ENCODE results near the gene ZFP36L2.
A peak's percentile ranks its signal among the peaks of the same experiment; 100 is the strongest.

Gene ZFP36L2, protein sequence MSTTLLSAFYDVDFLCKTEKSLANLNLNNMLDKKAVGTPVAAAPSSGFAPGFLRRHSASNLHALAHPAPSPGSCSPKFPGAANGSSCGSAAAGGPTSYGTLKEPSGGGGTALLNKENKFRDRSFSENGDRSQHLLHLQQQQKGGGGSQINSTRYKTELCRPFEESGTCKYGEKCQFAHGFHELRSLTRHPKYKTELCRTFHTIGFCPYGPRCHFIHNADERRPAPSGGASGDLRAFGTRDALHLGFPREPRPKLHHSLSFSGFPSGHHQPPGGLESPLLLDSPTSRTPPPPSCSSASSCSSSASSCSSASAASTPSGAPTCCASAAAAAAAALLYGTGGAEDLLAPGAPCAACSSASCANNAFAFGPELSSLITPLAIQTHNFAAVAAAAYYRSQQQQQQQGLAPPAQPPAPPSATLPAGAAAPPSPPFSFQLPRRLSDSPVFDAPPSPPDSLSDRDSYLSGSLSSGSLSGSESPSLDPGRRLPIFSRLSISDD

DNA sequence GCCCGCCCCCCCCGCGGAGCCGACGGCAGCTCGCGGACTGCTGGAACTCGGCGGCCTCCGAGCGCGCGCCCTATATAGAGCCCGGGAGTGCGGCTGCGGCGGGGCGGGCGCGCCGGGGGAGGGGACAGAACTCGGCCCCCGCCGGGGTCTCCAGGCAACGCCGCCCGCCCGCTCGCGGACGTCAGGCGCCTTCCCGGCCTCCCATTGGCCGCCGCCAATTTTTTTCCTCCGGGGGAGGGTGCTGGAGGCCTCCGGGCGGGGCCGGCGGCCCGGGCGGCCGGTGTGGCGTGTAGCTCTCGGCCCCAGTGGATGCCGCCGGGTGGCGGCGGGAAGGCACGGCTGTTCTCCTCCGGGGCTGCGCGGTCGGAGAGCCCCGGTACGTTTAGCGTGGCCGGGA is at the start of gene ZFP36L2:
TSS of gene ZFP36L2 (minus strand) at position 49 of the 397 bp plus-strand sequence. CDS start 291 bp downstream, outside the sequence.
- intact Hi-C loops (cut with DNase I) = loop anchor here (2.0 to 5.0 kb wide), 4 partner anchors 126 to 414 kb away; no protein-coding TSS in a partner anchor
- DNase-seq = peak; percentile 86 to 98 (median 96)

- DNase-seq = no peak
- intact Hi-C loops (cut with DNase I) = no loop called here
These were observed 48.3 kb upstream of the ZFP36L2 start for GRCh38 chr2:43274721-43275120.

DNA sequence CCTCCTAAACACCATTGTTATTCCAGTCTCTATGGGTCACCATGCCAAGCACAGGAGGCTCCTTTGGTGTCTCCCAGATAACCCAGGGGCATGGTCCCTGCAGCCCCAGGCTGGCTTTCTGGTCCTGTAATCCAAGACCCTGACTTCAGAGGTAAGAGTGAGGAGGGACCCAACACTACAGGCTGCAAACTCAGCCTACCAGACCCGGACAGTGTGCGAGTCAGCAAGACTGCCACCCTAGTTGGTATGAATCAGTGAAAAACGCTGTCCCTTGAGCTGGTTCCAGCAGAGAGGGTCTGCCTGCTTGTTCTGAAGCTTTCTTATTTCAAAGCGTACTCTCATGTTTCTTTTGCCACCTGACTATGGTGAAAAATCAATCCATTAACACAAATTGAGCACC is 47.6 kb upstream of the ZFP36L2 start:
- intact Hi-C loops (cut with DNase I) = no loop called here
- no peak for DNase-seq

DNA sequence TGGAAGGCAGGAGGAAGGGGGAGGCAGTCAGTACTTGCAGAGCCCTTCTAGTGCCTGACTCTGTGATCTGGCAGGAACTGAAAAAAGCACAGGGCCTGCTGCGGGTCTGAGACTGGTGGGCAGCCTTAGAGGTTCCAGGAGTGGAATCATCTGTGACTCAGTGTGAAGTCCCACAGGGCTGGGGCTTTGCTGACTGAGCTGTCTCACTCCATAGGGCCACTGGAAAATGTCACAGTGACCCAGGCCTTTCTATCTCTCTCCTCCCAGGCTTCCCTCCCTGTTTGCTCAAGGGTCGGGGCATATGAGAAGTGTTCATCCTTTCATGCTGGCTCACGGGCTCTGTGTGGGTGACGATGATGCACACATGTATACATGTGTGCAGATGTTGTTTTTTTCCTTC is 47.1 kb upstream of the ZFP36L2 start:
- intact Hi-C loops (cut with DNase I) = no loop called here
- peak in 1 of 42 donors; percentile 25 for DNase-seq

GRCh38 chr2:43270930-43271615 is 44.7 kb upstream of the ZFP36L2 start:
- intact Hi-C loops (cut with DNase I) = no loop called here

GRCh38 chr2:43270461-43270860 is 44.1 kb upstream of the ZFP36L2 start:
- intact Hi-C loops (cut with DNase I) = no loop called here
- DNase-seq = no peak

More at GRCh38 chr2:43270930-43271615, 44.7 kb upstream of the ZFP36L2 start:
- no peak for DNase-seq

- DNase-seq = peak in 13 of 42 donors; percentile 9 to 46 (median 27)
- intact Hi-C loops (cut with DNase I) = no loop called here
These were observed 43.3 kb upstream of the ZFP36L2 start for GRCh38 chr2:43269706-43270105.

DNA sequence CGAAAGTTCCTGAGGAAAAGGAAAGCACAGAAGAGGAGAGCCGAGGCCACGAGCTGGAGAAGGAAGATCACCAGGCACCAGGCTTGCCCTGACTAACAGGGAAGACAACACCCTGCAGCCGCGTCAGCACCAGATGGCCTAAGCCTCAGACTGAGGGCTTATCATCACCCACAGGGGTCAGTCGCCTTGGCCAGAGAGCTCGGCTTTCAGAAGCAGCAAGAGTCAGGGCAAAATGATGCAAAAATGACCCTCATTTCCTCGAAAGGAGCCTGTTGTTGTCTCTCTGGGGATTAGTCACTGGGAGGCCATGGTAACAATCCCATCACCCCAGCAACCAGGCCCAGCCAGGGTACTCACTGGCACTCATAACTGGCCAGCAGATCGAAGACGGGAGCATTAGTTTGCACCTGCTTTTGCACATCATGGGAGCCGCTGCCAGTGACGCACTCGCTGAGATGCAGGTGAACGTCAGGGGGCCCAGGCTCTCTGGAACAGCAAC is 42.7 kb upstream of the ZFP36L2 start:
- intact Hi-C loops (cut with DNase I) = no loop called here
- DNase-seq = peak in 23 of 42 donors; percentile 6 to 68 (median 24)

DNA sequence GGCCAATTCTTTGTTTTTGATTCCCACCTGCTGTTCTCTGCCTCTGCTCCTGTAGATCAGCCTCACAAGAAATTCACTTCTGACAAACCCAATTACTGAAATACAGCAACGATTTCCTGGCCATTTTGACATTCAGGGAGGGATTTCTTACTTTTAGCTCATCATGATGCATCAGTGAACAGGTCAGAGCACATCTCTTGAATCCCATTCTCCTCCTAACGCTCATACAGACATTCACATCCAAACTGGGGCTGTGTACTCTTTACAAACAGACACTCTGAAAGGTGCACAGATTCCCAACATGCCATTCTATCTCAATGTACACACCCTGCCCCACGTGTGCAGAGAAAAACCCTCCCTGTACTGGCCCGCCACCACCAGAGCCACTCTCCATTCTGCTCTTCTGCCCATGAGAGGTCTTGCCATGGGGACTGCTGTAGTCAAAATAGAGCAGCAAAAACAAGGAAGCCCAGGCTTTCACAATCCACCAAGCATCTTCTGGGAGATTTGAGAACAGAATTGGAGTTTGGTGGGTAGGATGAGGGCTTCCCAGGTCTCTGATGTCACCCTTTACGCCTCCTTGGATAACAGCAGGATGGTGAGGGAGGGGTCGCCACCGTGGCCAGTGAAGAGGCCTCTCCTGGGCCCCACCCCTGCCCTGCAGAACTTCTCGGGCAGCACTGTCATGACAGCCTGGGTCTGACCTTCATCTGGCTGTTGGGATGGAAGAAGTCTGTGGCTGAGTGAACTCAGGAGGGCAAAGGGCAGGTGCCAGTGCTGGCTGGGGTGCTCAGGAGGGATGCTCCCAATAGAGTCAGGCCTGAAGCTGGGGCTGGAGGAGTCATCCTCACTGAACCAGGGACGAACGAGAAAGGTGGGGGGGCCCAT is 41.9 kb upstream of the ZFP36L2 start:
- intact Hi-C loops (cut with DNase I) = no loop called here
- no peak for DNase-seq

DNA sequence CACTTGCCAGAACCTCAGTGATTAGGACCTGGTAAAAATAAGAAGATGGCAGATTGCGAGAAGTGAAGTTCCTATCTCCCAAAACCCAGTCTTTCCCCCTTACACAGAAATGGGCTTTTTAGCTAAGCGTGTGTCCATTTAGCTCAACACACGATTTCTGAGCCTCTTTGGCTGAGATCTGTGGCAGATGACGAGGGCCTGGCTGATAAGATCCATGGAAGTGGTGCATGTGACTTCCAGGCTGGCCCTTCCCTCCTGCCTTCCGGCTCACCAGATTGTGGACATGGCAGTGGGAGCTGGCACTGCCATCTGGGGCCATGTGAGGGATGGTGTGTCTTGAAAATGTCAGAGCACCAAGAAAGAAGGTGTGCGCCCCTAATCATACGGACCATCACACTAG is 41.0 kb upstream of the ZFP36L2 start:
- DNase-seq = no peak
- intact Hi-C loops (cut with DNase I) = no loop called here

GRCh38 chr2:43266711-43267111 is 40.3 kb upstream of the ZFP36L2 start:
- peak in 37 of 42 donors; percentile 8 to 71 (median 43) for DNase-seq

GRCh38 chr2:43265421-43265820 is 39.0 kb upstream of the ZFP36L2 start:
- intact Hi-C loops (cut with DNase I) = no loop called here
- DNase-seq = no peak

More at GRCh38 chr2:43266711-43267111, 40.3 kb upstream of the ZFP36L2 start:
- intact Hi-C loops (cut with DNase I) = no loop called here

DNA sequence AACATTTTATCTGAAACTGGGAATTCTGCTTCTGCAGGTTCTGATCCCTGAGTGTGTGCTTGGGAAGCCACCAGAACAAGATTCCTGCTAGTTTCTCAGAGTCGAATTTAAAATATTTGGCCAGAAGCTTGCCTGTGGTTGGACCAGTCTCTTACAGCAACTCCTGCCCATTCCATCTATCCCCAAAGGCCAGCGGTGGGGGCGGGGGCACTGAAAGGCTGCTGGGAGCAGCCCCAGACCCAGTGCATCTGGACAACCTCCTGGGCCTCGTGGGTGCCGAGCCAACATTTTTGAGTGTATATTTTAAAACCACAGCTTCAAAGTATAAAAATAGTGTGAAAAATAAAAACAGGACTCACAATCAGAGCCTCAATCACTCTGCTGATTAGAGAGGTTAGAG is 38.6 kb upstream of the ZFP36L2 start:
- DNase-seq = no peak
- intact Hi-C loops (cut with DNase I) = no loop called here

- intact Hi-C loops (cut with DNase I) = no loop called here
- no peak for DNase-seq
These were observed 36.5 kb upstream of the ZFP36L2 start for GRCh38 chr2:43262951-43263350.

GRCh38 chr2:43262239-43262638 is 35.8 kb upstream of the ZFP36L2 start:
- intact Hi-C loops (cut with DNase I) = no loop called here
- DNase-seq = no peak

DNA sequence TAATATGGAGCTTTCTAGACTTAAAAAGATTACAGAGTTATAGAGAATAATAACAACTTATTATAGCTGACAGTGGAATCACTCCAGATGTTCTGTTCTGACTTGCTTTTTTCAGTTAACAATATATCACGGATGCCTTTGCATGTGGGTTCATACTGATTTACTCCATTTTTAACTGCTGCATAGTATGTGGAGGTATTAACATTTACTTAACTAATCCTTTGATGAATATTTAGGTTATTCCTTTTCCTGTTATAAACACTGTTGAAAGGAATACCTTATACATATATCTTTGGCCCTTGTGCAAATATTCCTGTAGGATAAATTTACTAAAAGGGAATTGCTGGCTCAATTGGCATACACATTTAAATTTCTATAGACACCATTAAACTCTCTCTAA is 33.1 kb upstream of the ZFP36L2 start:
- no peak for DNase-seq
- intact Hi-C loops (cut with DNase I) = no loop called here

DNA sequence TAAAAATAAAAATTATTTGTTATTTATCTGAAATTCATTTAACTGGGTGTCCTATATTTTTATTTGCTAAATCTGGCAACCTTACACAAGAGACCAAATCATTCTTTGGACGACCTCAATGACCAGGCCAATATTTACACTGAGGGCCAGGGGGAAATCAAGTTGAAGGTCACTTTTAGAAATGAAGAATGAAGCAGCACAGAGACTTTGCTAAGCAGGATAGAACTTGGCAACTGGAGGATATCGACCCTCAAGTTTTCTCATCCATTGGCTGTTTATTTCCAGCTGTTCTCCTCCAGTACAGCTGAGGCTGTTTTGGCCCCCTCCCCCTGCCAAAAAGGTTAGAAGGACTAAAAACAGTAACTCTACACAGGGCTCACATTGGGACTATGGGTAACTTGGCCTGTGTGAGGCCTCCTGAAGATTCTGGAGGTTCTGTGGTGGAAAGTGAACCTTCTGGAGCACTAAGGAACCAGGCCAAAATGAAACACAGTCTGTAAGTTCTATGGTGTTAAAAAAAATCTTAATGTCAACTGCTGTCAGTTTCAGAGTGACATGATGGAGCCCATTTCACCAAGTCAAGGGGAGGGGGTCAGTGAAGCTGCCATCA is 32.2 kb upstream of the ZFP36L2 start:
- intact Hi-C loops (cut with DNase I) = no loop called here
- no peak for DNase-seq

DNA sequence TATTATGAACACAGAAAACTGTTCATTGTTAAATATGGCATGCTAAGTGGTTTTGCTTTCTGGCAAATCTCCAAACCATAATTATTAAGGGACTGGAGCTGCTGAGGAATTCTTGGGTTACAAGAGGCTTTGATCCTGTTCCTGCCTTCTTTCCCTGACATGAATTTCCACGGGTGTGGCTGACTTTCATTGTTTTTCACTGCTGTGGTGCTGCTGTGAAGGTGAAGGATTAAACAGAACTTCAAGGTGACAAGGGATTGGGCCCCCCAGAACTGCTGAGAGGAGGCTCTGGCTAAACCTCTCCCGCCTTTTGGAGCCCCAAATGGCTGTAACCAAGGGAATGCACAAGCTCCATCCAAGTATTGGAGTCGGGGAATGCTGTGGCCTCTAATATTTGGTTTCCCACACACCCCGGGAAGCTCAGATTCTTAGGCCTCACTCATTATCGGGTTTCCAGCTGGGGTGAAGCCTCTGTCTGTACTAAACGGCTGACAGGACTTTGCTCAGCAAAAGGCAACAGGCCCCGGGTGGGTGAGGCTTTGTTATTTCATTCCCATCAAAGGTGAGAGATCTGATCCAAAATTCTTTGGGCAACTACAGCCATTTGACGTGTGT is 29.0 kb upstream of the ZFP36L2 start:
- intact Hi-C loops (cut with DNase I) = no loop called here
- no peak for DNase-seq
